ENCODE measurements around the gene CADPS.

Gene CADPS

GRCh38 chr3:62632510-62633294 lies 242.5 kb downstream of the CADPS start:
- POLR2A ChIA-PET (ENCODE audit: low non-redundant PET) = no interaction called here
- no peak for DNase-seq (ENCODE audit: low spot score)
- CTCF ChIA-PET = no interaction called here

GRCh38 chr3:62631488-62631887 lies 243.7 kb downstream of the CADPS start:
- no peak overlapping the region for H3K27ac ChIP-seq
- TF ChIP-seq CTCF (conservative IDR thresholded peaks at IDR 0.05; ENCODE audit: low read depth) = no peak
- CTCF ChIA-PET = no interaction called here
- POLR2A ChIA-PET (ENCODE audit: low non-redundant PET) = no interaction called here
- no peak for DNase-seq (ENCODE audit: low spot score)

More at GRCh38 chr3:62632510-62633294, 242.5 kb downstream of the CADPS start:
- no peak for TF ChIP-seq CTCF (conservative IDR thresholded peaks at IDR 0.05; ENCODE audit: low read depth)
- H3K27ac ChIP-seq = no peak overlapping the region

GRCh38 chr3:62630664-62631063 lies 244.6 kb downstream of the CADPS start:
- POLR2A ChIA-PET (ENCODE audit: low non-redundant PET) = no interaction called here
- DNase-seq (ENCODE audit: low spot score) = no peak

GRCh38 chr3:62625268-62625667 lies 249.9 kb downstream of the CADPS start:
- TF ChIP-seq CTCF (conservative IDR thresholded peaks at IDR 0.05; ENCODE audit: low read depth) = no peak
- ChIA-PET CTCF (interaction anchor here (0.6 to 0.9 kb wide), 2 partner anchors 51 to 618 kb away, joined by 3 to 6 read pairs; no protein-coding TSS in a partner anchor), POLR2A (ENCODE audit: low non-redundant PET) (no interaction called here)
- no peak for DNase-seq (ENCODE audit: low spot score)
- no peak overlapping the region for H3K27ac ChIP-seq

More at GRCh38 chr3:62630664-62631063, 244.6 kb downstream of the CADPS start:
- no peak overlapping the region for H3K27ac ChIP-seq
- no peak for TF ChIP-seq CTCF (conservative IDR thresholded peaks at IDR 0.05; ENCODE audit: low read depth)
- CTCF ChIA-PET = no interaction called here

GRCh38 chr3:62624185-62624584 lies 251.0 kb downstream of the CADPS start:
- ChIA-PET POLR2A (ENCODE audit: low non-redundant PET) (no interaction called here), CTCF (no interaction called here)
- no peak for DNase-seq (ENCODE audit: low spot score)
- TF ChIP-seq CTCF (conservative IDR thresholded peaks at IDR 0.05; ENCODE audit: low read depth) = no peak
- no peak overlapping the region for H3K27ac ChIP-seq

- POLR2A ChIA-PET (ENCODE audit: low non-redundant PET) = no interaction called here
- DNase-seq (ENCODE audit: low spot score) = peak; percentile 32
- peak; percentile 66 for TF ChIP-seq CTCF (conservative IDR thresholded peaks at IDR 0.05; ENCODE audit: low read depth)
- no peak overlapping the region for H3K27ac ChIP-seq
- CTCF ChIA-PET = interaction anchor here (0.6 to 0.8 kb wide), 5 partner anchors 34 to 1222 kb away, joined by 3 to 4 read pairs (median 3); no protein-coding TSS in a partner anchor
These were observed 252.6 kb downstream of the CADPS start for GRCh38 chr3:62622553-62623174.
